ENCODE measurements around the gene NCAPG2.

Gene NCAPG2

DNA sequence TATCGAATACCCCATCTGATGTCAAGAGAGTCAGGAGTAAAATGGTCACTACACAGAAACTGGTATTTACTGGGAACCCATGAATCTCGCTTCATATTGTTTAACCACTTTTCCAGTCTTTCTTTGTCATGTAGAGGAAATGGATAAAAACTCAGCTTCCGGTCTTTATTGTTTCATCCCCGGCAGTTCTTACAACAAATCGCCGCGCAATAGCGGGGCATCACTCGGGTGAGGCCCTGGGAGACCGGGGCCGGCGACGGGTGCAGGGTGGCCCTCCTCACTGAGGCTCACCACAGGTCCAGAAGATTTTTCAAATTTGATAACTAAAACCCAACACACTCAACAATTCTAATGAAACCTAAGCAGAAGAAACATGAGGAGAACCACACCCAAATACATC, 81.4 kb downstream of the NCAPG2 start:
- DNase-seq = no peak

DNA sequence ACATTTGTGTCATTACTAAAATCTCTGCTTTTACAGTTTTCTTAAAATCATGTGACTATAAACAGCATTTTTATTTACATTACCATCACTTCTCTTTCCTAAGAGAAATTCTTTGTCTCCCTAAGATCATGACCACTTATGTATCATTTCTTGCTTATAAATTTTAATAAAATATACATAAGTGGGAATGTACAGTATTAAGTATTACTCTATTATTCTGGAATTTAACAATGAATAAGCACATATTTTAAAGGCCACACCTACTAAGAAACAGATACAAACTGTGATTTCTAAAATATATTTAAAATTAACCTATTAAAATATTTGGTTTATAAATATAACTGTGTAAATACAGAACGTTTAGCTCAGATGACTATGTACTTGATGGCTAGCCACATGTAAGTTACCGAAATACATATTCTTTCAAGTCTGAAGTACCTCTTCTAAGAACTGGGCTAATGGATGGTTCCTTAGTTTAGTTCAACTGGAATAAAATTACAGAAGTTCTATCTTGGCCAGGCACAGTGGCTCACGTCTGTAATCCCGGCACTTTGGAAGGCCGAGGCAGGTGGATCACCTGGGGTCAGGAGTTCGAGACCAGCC, 83.7 kb downstream of the NCAPG2 start:
- DNase-seq = no peak

DNA sequence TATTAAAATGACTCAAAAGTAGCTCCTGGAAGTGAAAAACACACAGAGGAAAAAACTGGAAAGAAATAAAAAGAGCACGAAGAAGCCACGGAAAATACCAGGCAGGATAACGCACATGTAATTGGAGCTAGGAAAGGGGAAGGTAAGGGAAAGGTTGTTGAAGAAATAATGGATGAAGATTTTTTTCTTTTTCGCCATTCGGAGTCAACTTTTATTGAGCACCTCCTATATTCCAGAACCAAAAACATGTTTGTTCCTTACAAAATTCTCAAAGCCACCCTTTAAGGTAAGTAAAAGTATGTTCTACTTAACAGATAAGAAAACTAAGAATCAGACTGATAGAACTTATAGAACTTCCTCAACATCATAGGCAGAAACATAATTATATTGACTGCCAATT, 84.2 kb downstream of the NCAPG2 start:
- DNase-seq = no peak

DNA sequence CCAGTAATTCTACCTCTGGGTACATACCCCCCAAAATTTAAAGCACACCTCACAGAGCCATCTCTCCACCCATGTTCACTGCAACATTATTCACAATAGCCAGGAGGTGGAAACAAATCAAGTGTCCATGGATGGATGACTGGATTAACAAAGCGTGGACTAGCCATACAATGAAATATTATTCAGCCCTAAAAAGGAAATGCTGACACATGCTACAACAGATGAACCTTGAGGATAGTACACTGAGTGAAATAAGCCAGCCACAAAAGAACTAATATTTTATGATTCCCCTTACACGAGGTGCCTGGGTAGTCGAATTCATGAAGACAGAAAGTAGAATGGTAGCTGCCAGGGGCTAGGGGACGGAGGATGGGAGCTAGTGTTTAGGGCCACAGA, 85.9 kb downstream of the NCAPG2 start:
- DNase-seq = no peak

DNA sequence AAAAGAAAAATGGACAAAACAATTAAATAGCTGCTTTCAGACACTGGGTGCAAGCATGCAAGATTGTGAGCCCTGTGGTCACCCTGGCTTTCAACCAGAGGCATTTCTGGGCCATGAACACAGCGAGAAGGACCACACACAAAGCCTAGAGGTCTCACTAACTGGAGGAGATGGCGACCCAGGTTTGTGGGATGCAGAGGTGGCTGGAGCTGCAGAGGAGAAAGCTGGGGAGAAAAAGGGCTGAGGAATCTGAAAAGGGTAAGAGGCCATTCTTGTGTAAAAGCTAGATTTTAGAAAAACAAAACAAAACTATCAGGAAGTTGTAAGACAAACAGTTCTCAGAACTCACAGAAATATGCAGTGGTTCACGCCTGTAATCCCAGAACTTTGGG, 86.9 kb downstream of the NCAPG2 start:
- DNase-seq = no peak

DNA sequence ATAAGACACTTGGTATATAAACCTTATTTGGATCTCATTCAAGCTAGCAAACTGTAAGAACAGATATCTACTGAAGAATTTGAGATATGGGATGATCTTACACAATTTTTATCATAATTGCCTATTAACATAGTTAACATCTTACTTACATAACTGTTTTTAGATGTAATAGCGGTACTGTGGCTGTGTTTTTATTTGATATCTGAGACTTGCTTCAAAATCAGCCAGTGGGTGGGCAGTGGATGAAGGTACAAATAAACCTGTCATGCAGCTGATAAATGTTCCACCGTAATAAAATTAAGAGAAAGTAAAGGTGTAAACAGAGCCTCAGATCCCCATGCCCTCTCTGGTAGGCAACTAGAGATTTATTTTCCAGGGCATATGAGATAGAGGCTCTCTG, 88.6 kb downstream of the NCAPG2 start:
- DNase-seq = peak; percentile 52

DNA sequence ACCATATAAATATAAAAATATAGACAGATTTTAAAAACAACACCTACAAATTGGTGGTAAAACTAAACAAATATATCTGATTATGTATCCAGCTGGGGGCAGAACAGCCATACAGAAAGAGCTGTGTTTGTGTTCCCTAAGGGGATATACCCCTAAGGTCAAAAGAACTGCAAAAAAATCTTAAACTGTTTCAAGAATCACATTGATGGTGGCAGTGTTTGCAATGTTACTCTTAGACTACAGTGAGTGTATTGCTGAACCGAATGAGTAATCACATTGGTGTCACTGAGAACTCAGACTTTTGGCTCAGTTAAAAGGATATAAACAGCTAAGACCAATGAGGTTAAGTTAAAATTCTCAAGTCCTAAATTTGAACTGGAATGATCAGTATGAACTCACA, 89.9 kb downstream of the NCAPG2 start:
- DNase-seq = no peak

DNA sequence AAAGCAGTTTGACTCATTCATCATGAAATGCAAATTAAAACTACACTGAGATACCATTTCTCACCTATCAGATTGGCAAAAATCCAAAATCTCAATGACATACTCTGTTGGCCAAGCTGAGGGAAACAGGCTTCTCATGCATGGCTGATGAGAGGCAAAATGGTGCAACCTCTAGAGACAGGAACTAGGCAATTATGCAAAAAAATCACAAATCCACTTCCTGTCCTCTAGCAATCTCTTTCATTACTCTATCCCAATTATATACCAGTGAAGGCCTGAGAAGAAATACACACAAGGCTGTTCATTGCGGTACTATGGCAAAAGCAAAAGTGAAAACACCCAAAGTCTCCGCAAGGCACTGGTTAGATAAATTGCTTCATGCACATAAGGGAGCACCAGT, 91.1 kb downstream of the NCAPG2 start:
- peak; percentile 76 for DNase-seq

DNA sequence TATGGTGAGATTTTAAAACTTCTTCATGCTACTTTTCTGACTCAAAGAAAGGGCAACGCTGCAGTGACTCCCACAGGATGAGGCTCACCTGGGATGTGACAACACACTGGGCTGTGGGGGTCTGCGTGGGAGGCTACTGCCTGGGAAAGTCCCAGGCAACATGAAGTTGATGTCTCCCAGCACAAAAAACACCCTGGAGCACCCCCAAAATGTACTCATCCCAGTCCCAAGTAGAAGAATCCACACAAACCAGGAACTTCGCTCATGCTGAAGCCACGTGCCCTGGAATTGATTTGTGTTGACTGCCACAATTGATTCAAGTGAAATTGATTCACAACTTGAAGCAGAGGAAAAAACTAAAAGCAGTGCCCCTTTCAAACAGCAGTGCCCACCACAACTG, 92.1 kb downstream of the NCAPG2 start:
- DNase-seq = no peak

DNA sequence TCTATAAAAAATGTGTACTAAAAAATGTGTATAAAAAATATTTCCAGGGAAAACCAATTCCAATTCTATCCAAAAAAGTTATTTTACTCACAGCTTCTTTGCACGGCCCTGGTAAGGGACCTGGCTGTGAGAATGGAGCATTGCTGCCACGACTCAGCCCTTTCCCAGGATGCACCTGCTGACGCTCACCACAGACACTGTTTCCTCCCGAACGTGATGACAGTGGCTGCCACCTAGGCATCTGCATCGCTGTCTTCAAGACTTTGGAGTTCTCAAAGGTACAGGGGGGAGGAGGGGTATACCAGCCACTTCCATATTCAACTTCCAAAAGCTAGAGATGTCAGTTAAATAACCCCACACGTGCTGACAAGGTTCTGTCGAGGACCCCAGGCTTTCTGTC, 93.1 kb downstream of the NCAPG2 start:
- DNase-seq = no peak

DNA sequence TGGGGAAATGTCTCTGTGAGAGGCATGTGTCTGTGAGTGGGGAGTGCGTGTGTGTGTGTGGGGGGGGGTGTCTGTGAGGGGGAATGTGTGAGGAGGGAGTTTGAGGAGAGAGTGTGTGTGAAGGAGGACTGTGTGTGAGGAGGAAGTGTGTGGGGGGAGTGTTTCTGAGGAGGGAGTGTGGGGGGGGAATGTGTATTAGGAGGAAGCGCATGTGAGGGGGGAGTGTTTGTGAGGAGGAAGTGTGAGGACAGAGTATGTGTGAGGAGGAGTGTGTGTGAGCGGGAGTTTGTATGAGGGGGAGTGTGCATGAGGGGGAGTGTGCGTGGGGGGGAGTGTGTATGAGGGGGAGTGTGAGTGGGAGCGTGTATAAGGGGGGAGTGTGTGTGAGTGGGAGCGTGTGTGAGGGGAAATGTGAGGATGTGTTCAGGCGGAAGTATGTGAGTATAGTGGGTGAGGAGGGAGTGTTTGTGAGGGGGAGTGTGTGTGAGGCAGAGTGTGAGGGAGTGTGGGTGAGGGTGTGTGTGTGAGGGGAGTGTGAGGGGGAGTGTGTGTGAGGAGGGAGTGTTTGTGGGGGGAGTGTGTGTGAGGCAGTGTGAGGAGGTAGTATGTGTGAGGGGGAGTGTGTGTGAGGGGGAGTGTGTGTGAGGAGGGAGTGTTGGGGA, 95.2 kb downstream of the NCAPG2 start:
- DNase-seq = peak; percentile 34

DNA sequence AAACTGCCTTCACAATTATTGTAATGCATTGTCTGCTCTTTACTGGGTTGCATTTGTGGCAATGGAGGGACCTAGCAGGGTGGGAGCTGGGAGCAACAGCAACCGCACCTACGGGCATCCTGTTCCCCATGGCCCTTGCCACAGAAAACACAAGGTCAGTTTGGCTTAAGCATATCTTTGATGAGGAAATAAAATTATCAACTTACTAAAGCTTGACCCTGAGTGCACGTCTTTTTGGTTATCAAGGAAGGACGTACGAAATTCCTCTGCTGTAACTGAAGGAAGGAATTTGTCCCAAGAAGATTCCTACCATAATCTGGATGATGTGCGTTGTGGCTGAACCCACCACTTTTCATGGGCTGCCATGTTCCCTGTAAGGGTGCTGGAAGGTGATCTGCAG, 97.0 kb downstream of the NCAPG2 start:
- DNase-seq = no peak

DNA sequence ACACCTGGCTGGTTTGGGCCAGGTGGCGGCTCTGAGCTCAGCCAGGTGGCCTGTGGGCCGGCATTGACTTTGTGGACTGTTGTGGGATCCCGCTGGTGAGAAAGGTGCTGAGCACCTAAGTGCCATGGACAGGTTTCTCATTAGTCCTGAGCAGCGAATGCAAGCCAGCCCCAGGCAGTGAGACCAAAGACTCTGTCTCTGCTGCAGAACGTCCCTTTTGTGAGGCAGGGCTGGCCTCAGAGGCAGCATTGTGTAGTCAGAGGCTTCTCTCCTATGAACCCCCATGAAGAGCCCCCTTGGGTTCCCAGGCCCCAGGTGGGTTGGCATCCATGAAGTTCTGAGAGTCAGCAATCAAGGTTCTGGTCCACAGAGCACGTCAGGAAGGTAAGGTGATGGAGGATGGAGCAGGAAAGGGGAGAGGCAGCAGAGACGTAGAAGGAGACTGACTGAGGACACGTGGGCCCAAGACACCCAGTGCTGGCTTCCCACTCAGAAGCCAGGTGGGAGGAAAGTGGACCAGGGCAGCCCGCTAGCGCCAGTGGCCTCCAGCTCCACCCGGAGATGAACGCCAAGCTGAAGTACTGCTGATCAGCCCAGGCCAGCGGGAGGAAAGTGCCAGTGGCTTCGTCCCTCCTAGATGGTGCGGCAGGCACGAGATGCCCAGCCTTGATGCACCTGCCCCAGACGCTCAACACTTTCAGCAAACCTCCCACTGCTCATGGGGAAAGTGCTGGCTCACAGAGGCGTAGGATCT, 97.8 kb downstream of the NCAPG2 start:
- DNase-seq = no peak

DNA sequence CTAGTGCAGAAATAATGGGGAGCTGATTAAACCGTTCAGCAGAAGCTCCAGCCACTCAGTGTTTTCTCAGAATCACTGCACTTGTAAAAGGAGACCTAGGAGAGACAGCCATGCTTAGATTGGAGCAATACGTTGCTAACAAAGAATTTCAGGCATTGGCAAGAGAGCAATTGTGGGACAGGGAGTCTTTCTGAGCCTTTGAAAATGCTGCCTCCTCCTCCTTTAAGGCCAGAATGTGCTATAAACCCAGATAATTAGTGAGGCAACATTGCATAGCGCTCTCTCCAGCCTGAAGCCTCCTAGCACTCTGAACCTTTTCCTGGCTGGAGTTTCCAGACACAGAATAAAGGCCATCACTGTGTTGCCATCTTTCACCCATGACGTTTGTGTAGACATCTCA, 98.5 kb downstream of the NCAPG2 start:
- no peak for DNase-seq

DNA sequence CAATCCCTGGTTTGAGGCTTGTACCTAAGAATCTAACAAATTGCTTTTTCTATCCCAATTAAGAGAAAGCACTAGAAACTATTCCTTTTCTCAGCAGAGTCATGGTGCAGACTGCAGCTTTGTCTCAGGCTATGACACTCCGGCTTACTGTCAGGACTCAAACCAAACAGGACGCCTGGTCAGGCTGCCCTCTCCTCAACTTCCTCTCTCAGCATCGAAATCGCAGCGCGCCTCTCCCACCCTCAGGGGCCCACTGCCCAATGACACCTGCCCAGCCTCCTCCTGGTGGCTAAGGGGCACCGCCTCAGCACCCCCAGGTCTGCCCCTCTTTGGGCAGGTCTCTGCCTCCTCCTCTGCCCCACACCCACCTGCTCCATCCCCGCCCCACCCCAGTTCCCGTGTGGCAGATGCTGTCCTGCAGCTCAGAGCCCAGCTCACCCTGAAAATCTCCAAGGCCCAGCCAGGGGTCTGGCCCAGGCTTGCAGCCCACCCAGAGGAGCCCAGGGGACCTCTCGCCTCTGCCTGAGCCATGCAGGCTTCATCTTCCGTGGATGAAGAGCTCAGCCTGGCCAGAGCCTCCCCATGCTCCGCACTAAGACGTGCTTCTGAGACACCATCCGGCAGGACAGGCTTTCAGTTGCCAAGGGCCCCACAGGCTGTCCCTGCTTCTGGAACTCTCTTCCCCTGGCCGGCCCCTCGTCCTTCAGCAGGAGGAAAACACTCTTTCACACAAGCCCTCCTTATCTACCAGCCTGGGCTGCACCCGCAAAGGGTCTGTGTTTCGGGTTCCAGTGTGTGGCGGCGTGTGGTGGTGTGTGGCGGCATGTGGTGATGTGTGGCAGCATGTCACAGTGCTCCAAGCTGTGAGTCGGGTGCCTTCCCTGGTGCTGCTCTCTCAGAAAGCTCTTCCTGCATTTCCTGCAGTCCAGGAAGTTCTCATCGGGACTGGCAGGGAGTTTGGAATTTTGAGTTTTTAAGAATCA, 100.5 kb downstream of the NCAPG2 start:
- no peak for DNase-seq

DNA sequence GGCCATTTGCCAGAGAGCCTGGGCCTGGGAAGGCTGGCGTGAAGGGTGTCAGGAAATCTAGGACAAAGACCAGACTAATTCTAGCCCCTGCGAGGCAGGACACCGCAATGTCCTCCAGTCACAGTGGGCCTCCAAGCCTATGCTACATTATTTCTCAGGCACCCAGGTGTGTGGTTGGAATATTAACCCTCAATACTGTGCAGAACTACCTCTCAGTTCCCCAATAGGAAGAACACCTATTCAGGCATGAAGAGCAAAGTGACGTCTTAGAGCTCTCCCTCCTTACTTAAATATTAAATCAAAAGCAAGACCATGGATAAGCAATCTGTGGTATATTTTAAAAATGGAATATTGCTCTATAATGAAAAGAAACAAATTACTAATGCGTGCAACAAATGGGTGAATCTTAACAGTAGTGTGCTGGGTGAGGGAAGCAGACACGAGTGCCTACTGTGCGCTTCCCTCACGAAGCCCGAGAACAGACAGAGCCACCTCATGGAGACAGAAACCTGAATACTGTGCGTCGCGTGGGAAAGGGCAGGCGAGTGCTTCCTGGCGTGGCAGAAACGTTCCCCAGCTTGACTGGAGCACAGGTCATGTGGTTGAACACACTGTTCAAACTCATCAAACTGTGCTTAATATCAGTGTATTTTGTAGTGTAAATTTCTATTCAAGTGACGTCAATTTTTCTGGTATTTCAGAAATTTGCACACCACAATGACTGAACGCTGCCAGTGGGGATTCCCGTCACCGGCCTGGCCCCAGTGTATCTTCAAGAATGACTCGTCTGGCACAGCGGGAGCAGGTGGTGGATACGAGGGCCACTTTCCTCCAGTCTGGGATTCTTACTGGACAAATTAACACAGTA, 101.5 kb downstream of the NCAPG2 start:
- DNase-seq = no peak

DNA sequence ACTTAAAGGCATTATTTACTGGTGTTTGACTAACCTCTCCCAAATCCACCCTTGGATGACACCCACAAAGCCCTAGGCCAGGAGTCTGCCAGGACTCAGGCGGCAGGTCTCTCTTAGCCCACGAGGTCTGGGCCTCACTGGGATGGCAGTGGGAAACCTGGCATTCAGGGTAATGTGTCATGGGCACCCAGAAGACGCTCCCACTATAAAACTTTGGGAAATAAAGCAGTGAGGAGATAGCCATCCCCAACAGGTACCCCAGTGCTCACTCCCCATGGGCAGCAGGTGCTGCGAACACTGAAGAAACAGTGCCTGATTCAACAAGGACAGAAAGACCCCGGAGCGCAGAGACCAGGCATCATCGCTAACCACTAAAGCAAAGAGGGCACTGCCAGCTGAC, 102.6 kb downstream of the NCAPG2 start:
- DNase-seq = no peak

DNA sequence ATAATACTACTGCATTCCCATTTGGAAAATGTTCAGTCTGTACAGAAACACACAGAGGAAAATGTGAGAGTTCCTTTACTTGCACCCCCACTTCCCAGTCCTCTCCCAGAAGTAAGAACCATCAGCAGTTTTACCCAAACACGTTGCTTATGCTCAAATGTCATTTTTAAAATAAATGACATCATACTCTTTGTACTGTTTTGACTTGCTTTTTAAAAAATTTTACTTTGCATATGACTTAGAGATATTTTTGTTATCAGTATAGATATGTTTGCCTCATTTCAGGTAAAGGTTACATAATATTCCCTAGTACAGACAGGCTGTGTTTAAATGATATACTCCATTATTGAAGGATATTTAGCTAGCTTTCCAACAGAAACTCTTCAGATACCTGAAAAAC, 103.5 kb downstream of the NCAPG2 start:
- no peak for DNase-seq

DNA sequence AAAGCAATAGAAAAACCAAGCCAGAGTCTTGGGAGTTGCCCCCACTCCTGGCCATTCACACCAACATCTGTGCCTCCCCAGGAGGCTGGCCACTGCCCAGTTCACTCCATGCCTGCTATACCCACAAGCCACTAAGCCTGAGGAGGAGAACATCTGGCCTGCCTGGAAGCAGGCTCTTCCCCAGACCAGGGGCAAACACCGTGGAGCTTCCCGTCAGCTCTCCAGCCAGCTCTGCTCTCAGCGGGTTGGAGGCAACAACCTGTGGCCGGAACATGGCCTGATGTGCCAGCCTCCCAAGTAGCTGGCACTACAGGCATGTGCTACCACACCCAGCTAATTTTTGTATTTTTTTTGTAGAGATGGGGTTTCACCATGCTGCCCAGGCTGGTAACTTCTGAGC, 107.9 kb downstream of the NCAPG2 start:
- no peak for DNase-seq

DNA sequence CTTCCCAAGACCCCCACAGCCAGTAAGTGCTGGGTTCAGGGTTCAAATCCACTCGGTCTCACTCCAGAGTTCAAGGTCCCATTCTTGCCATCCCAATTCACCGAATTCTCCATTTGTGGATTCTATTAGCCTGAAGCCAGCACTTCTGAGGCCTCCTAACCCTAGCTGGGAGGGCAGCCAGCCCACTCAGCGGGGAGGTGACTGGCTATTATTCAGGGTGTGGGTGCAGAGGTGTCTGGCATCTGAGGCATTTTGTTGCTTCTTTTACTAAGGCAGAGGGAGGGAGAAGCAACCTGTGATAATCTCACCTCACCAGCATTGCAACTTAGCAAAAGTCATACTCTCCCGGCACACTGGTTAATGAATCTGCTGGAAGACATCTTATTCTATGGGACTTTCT, 108.3 kb downstream of the NCAPG2 start:
- DNase-seq = no peak

DNA sequence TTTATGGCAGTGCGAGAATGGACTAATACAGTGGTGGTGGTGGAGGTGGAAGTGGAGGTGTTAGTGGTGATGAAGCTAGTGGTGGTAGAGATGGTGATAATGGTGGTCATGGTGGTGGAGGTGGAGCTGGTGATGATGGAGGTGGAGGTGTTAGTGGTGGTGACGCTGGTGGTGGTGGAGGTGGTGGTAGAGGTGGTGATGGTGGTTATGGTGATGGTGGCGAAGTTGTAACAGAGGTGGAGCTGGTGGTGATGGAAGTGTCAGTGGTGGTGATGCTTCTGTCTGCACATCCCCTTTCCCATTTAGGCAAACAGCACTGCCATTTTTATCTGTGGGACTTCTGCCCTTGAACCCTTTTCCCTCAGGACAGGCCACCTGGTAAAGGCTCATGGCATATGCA, 109.5 kb downstream of the NCAPG2 start:
- no peak for DNase-seq

DNA sequence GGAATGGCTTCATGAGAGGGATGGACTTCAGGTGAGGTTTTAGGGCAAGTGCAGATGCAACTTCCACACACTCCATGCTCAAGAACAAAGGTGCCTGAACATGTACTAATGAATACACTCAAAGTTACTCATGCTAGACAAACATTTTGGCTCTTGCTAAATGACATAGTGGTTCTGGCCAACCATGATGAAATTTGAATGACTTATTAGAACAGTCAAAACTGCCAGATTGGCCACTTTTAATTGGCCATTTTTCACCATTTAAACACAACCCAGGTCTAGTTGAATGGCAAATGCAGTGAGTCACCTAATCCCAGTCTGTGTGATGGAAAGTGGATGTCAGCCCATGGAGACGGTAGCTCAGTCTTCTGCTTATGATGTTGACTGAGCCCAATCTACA, 112.1 kb downstream of the NCAPG2 start:
- DNase-seq = no peak

Measured in hematopoietic multipotent progenitor cell treated with erythropoietin and hydrocortisone succinate and interleukin-3 and kit ligand, for 6 days (in vitro differentiated cells).